HG02981 (cell line): ENCODE results near the gene PAQR3.
"Not testable (repeated sequence)": the region's sequence is repeated elsewhere in the genome, so short reads cannot be mapped to it uniquely, and the experiment has no call there.

Experiments used
- ATAC-seq: cut with Tn5 transposase; IDR thresholded peaks from one replicate; pipeline ENCODE4 v1.9.1; 2021; ENCODE audit warnings: mild to moderate bottlenecking, moderate library complexity; ENCODE audit not compliant: unreplicated experiment

PAQR3 gene

DNA sequence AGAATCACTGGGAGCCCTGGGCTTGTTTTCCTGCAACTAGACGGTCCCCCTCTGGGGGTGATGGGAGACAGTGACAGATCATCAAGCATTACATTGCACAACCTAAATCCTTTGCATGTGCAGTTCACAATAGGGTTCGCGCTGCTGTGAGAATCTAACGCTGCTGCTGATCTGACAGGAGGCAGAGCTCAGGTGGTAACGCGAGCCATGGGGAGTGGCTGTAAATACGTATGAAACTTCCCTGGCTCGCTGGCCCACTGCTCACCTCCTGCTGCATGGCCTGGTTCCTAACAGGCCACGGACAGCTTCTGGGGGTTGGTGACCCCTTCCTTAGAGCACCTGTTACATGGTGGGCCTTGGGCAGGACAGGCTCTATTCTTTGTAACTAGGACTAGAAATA is 10.4 kb downstream of the PAQR3 start:
- no peak for ATAC-seq

- ATAC-seq, result no peak
These were observed 12.4 kb downstream of the PAQR3 start for GRCh38 chr4:78926826-78927225.

DNA sequence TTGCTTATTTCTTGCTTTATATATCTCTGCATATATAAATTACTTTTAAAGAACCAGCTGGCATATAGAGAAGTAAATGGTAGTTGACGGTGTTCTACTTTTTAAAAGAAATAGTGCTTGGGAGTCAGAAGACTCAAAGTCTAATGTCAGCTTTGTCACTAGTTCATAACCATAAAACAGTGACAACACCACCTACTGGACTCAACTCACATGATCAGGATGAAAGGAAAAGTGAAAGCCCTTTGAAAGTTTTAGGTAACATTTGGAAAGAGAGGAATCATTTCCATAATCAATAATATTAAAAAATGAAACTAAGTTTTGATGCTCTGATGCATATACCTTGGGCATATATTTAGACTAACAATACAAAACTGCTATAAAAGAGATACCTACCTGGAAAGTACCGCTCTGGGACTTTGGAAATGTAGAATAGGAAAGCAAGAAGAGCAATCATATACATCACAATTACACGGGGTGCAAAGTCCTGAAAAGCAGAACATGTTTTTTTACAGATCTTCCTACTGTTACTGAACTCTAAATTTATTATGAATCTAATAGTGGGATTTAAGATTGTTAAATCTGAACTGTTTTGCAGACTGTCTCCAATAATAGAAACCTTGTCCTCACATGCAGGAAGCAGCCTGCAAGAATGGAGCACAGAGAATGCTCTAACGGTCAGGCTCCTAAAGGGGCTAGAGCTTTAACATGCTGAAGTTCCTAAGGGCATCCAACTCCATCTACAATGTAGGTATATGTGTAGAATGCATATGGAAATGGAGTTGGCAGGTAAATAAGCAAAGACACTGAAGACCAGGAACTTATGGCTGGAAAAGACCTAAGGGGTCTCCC is 15.6 kb downstream of the PAQR3 start:
- peak; percentile 60 for ATAC-seq

DNA sequence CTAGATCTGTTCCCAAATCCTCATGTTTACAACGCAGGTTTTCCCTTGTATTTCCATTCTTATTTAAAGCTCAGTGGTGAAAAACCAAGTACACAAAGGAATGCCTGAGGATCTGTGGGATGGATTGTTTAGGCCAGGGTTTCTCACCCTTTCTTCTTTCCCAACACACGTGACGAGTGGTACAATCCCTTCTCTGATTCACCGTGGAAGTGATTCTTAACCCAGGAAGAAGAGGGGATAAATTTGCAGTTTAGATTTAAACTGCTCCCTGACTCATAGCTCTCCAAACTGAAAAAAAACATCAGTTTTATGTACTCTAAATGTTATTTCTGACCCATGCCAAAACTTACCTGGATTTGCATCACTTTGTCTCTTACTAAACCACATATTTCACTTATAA is 17.0 kb downstream of the PAQR3 start:
- no peak for ATAC-seq

DNA sequence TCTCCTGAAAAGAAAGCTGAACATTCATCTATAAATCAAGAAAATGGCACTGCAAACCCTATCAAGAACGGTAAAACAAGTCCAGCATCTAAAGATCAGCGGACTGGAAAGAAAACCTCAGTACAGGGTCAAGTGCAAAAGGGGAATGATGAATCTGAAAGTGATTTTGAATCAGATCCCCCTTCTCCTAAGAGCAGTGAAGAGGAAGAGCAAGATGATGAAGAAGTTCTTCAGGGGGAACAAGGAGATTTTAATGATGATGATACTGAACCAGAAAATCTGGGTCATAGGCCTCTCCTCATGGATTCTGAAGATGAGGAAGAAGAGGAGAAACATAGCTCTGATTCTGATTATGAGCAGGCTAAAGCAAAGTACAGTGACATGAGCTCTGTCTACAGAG is 28.6 kb downstream of the PAQR3 start:
- ATAC-seq, result no peak

DNA sequence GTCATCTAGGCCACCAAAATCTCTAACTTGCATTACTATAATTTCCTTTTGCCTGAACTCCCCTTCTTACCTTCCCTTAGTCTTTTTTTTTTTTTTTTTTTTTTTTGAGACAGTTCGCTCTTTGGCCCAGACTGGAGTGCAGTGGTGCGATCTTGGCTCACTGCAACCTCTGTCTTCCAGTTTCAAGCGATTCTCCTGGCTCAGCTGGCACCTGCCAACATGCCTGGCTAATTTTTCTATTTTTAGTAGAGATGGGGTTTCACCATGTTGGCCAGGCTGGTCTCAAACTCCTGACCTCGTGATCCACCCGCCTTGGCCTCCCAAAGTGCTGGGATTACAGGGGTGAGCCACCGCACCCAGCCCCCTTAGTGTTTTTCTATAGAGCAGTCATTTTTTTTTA is 30.3 kb downstream of the PAQR3 start:
- not testable (repeated sequence) for ATAC-seq

GRCh38 chr4:78907638-78908037 is 31.6 kb downstream of the PAQR3 start:
- no peak for ATAC-seq

GRCh38 chr4:78904143-78904542 is 35.1 kb downstream of the PAQR3 start:
- ATAC-seq, result no peak

DNA sequence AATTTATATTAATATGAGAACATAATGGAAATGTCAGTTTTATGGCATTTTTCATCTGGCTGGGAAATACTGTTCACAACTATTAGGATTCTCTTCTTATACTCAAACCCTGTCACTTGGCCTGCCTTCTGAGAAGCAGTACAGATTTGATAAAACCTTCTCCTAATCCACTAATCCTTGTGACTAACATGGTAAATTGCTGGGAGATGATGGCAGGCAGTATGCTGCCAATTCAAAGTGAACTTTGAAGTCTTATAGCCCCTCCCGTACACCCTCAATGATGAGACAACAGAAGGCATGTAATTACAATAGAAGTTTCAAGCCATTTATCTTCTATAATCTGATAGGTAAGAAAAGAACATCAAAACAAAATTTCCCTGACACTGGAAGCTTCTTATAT is 36.9 kb downstream of the PAQR3 start:
- ATAC-seq, result no peak

- ATAC-seq, result no peak
These were observed 37.4 kb downstream of the PAQR3 start for GRCh38 chr4:78901882-78902281.

DNA sequence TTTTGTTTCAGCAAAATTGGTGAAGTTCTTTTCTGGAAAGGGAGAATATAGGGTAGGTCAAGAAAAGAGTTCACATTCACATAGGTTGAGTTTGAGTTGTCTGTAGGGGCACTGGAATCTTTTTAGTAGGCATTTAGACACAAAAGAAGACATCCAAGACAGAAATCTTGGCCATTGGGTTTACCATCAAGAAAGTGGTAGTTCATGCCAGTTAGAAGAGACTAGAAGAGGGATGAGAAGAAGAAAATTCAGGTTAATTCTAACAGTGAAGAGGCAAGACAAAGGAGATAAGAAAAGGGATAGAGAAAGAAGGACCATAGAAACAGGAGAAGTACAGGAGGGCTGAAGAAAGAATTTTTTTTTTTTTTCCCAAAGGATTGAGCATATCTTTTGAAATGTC is 39.9 kb downstream of the PAQR3 start:
- no peak for ATAC-seq

GRCh38 chr4:78889955-78890354 is 49.3 kb downstream of the PAQR3 start:
- no peak for ATAC-seq

DNA sequence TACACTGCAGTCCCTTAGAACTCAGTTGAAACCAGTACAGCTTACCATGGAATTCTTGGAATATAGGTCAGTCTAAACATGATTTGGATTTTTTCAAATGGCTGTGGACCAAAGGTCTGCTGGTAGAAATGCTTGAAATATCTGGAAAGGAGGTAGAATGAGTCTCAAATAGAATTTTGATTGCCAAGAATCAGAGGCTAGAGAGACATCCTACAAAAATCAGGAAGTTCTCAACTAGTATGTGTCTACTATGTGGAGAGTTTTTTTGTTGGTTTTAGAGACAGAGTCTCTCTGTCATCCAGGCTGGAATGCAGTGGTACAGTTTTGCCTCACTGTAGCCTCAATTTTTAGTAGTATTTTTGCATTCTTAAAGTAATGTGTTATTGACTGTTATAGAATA is 53.6 kb downstream of the PAQR3 start:
- no peak for ATAC-seq

GRCh38 chr4:78880874-78881492 is 58.3 kb downstream of the PAQR3 start:
- no peak for ATAC-seq

DNA sequence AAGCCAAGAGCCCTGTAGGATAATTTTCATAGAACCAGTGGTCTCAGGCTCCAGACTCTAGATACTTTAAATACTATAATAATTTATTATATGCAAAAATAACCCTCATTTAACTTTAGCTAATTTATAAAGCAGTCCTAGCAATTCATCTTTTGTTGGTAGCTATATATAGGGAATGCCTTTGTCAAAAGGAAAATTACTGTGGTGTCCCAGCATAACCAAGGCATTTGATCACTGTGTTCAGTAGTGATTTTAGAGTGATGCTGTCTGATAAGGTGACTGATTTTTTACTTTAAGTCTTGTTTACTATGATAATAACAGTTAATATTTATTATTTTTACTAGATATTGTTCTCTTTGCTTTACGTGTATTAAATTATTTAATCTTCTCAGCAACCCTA is 61.2 kb downstream of the PAQR3 start:
- no peak for ATAC-seq

- no peak for ATAC-seq
These were observed 62.5 kb downstream of the PAQR3 start for GRCh38 chr4:78876568-78877320.

DNA sequence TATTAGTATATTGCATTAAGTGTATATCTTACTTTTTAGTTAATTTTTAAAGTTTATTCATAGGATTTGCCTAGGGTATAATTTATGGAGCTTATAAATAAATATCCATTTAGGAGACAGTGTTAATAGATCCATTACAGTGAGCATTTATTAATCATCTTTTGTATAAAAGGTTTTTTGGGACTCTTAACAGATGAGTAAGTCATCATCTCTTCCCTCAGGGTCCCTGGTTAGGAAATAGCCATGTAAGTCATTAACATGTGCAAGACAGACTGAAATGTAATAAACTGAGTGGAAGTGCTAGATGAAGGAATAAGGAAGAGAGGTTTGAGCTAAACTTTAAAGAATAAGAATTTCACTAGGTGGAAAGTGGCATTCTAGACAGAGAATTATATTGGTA is 69.2 kb downstream of the PAQR3 start:
- ATAC-seq, result no peak

- not testable (repeated sequence) for ATAC-seq
These were observed 70.5 kb downstream of the PAQR3 start for GRCh38 chr4:78868712-78869111.

- ATAC-seq, result no peak
These were observed 73.8 kb downstream of the PAQR3 start for GRCh38 chr4:78865451-78865850.

- peak; percentile 43 for ATAC-seq
These were observed 74.7 kb downstream of the PAQR3 start for GRCh38 chr4:78864405-78865024.

- ATAC-seq, result no peak
These were observed 75.2 kb downstream of the PAQR3 start for GRCh38 chr4:78863991-78864390.
